Dendritic cell treated with granulocyte-macrophage colony-stimulating factor and Interleukin-4, amounts not matched to agents 40 ng/mL and 50 ng/mL, for 4 days (primary cell): ENCODE measurements around the gene CYS1.

ENCODE experiments used
- H3K27ac Mint-ChIP-seq: one replicate; pipeline ENCODE4 v1.8.0; 2022; ENCODE audit warnings: mild to moderate bottlenecking, mixed read lengths
- H3K27me3 Mint-ChIP-seq: one replicate; pipeline ENCODE4 v1.8.0; 2022; ENCODE audit warnings: mild to moderate bottlenecking, mixed read lengths
- H3K36me3 Mint-ChIP-seq: one replicate; pipeline ENCODE4 v1.8.0; 2022; ENCODE audit warnings: low read depth, mixed read lengths
- H3K4me1 Mint-ChIP-seq: one replicate; pipeline ENCODE4 v1.8.0; 2022; ENCODE audit warnings: low read depth, mixed read lengths
- H3K4me3 Mint-ChIP-seq: one replicate; pipeline ENCODE4 v1.8.0; 2022; ENCODE audit warnings: mild to moderate bottlenecking, moderate library complexity, mixed read lengths
- H3K9me3 Mint-ChIP-seq: one replicate; pipeline ENCODE4 v1.8.0; 2022; ENCODE audit warnings: mixed read lengths
- intact Hi-C: fragments of 100-400 bp; cut with micrococcal nuclease; formaldehyde crosslinking; loops from one replicate; pipeline ENCODE4 v1.15.0; 2022

The CYS1 gene

GRCh38 chr2:10009271-10009810 lies 70.9 kb downstream of the CYS1 start:
- intact Hi-C loops, result no loop called here
- Mint-ChIP-seq H3K27ac (no peak overlapping the region), H3K27me3 (peaks cover 42% of the 10 kb centered on the region), H3K4me1 (peaks cover 11% of the 10 kb centered on the region), H3K36me3 (no peaks in the 10 kb centered on the region), H3K4me3 (no peak overlapping the region), H3K9me3 (no peaks in the 10 kb centered on the region)

GRCh38 chr2:10008809-10009176 lies 71.4 kb downstream of the CYS1 start:
- H3K27ac Mint-ChIP-seq, result no peak overlapping the region
- H3K9me3 Mint-ChIP-seq, result no peaks in the 10 kb centered on the region
- no peaks in the 10 kb centered on the region for H3K36me3 Mint-ChIP-seq
- intact Hi-C loops, result no loop called here
- H3K27me3 Mint-ChIP-seq, result peaks cover 45% of the 10 kb centered on the region
- no peak overlapping the region for H3K4me3 Mint-ChIP-seq
- peaks cover 11% of the 10 kb centered on the region for H3K4me1 Mint-ChIP-seq

DNA sequence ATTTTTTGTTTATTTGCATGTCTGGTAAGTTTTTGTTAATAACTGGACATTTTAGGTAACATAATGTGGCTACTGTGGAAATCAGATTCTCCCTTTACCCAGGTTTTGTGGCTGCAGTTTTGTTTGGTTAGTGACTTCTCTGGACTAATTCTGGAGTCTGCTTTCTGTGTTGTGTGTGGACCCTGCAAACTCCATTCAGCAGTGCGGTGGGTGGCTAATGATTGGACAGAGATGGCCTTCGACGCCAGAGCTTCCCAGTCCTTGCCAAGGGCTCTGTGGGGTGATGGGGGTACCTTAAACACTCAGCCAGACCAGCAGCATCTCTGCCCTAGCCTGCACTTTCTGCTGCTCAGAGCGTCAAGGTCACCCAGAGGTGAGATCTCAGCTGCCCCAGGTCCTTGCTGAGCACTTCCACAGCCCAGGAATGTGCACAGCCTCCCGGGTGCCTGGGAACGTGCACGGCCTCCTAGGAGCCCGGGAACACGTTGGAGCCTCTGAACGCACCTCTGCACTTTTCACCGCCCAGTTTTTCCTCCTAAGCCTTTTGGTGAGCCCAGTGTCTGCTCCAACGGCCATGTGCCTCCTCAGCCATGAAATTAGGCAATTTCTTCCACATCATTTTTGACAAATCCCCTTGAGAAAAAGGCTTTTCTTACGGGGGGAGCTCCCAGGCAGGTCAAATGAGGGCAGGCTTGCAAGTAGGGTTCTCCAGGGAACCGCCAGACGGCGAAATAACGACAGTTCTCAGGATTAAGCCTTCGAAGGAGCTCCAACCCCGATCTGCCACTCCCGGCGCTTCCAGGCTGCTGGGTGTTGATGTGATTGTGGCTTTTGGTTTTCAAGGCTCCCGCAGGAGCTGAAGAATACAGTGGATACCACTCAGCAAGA lies 72.0 kb downstream of the CYS1 start:
- intact Hi-C loops, result no loop called here
- H3K4me3 Mint-ChIP-seq, result no peak overlapping the region
- H3K27ac Mint-ChIP-seq, result no peak overlapping the region
- H3K36me3 Mint-ChIP-seq, result no peaks in the 10 kb centered on the region
- no peaks in the 10 kb centered on the region for H3K9me3 Mint-ChIP-seq
- H3K27me3 Mint-ChIP-seq, result peaks cover 46% of the 10 kb centered on the region
- H3K4me1 Mint-ChIP-seq, result peaks cover 11% of the 10 kb centered on the region

DNA sequence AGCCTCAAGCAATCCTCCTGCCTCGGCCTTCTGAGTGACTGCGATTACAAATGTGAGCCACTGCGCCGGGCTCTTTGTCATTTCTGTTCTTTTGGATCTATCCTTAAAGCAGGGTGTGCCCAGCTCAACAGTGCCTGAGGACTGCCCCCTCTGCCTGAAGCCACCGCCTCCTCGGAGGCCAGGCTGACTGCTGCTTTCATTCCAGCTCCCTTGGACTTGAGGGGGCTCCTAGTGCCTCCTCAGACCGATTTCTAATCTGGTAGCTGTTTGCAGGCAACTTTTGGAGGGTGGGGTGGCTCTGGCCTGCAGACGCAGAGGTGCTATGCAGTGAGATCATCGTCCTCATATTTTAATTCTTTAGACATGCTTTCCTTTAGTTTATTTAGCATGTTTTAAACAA lies 72.8 kb downstream of the CYS1 start:
- Mint-ChIP-seq H3K4me1 (peaks cover 16% of the 10 kb centered on the region), H3K36me3 (no peaks in the 10 kb centered on the region), H3K27me3 (peaks cover 46% of the 10 kb centered on the region), H3K9me3 (no peaks in the 10 kb centered on the region), H3K27ac (no peak overlapping the region), H3K4me3 (no peak overlapping the region)
- intact Hi-C loops, result no loop called here
